HepG2 (cell line): ENCODE measurements around the gene CADM4. TPM values are rescaled to one million over a fixed set of nuclear protein-coding genes. Genes with fewer than 3 reads are reported as not detected.

Experiments used
- CHD2 ChIP-seq: IDR thresholded peaks from 2 replicates; pipeline ENCODE4 v1.6.1; 2011; ENCODE audit warnings: low read depth, low read length, improper control_type of control experiment
- SP1 ChIP-seq, 2 experiments: fragments of 450-650 bp in 1 of 2; sonication (generic) in 1 of 2; formaldehyde crosslinking in 1 of 2; IDR thresholded peaks; 2 replicates each; pipeline versions ENCODE4 v1.4.0 to v1.6.1; 2016 to 2020; ENCODE audit warnings: missing genetic modification reagents in 1 of 2
- ZBTB8A ChIP-seq: sonication (generic); formaldehyde crosslinking; IDR thresholded peaks from 2 replicates; pipeline ENCODE4 v1.4.0; 2020; ENCODE audit warnings: mild to moderate bottlenecking, low read depth, missing genetic modification reagents, borderline replicate concordance
- ZNF766 ChIP-seq: sonication (generic); formaldehyde crosslinking; IDR thresholded peaks from 2 replicates; pipeline ENCODE4 v1.5.0; 2020; ENCODE audit warnings: missing genetic modification reagents, borderline replicate concordance
- polyA plus RNA-seq, 8 experiments: library from polyadenylated mRNA; depleted of rRNA in 3 of 8; stranded (reverse) in 7 of 8; unstranded in 1 of 8; fragments of >200 nt; fragmentation: Illumina TruSeq in 4 of 8; extraction: Trizol in 4 of 8; gene quantifications; 2 replicates each; pipeline versions ENCODE4 v1.2.1 to v1.2.3, GENCODE V29; 2011 to 2016; ENCODE audit warnings: low read depth in 4 of 8, missing spikeins in 1 of 8, mixed read lengths in 1 of 8; ENCODE audit not compliant: insufficient read depth in 1 of 8
- total RNA-seq, 5 experiments: library from RNA; depleted of rRNA; stranded (reverse); fragments of >200 nt; fragmentation: Illumina TruSeq; extraction: Trizol; gene quantifications; 2 replicates each; pipeline ENCODE4 v1.2.3, GENCODE V29; 2016; ENCODE audit warnings: low read depth in 1 of 5
- TF ChIP-seq, protein P1 (sequence below): sonication (generic); formaldehyde crosslinking; IDR thresholded peaks from 2 replicates; pipeline ENCODE4 v1.5.1; 2020; ENCODE audit warnings: missing genetic modification reagents, mild to moderate bottlenecking, borderline replicate concordance
- TF ChIP-seq, protein P2 (sequence below): sonication (generic); formaldehyde crosslinking; IDR thresholded peaks from 2 replicates; pipeline ENCODE4 v1.5.0; 2020; ENCODE audit warnings: mild to moderate bottlenecking, missing genetic modification reagents
- TF ChIP-seq, protein P3 (sequence below): sonication (generic); formaldehyde crosslinking; IDR thresholded peaks from 2 replicates; pipeline ENCODE4 v1.5.1; 2020; ENCODE audit warnings: mild to moderate bottlenecking, missing genetic modification reagents

The CADM4 gene
- total and polyA plus RNA-seq, 2 of the 13 experiments (the other 11 are each of a cell fraction or from before 2014, with no cell fraction given) = 8.5 to 16.0 TPM

DNA sequence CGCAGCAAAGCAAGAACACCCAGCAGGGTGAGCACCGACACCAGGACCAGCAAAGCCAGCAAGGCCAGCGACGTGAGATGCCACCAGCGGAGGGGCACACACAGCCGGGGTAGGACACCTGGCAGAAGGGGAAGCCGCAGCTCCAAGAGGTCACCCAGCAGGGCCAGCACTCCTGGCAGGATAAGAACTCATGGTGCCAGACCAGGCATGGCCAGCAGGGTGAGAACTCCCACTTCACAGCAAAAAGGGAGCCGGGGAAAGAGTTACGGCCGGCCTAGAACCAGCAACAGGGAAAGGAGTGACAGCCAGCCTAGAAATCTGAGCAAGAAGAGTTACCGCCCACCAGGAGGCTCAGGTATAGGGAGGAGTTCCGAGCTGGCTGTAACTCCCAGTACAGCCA is 27.3 kb downstream of the CADM4 start (continued):
- TF ChIP-seq, protein P1, sequence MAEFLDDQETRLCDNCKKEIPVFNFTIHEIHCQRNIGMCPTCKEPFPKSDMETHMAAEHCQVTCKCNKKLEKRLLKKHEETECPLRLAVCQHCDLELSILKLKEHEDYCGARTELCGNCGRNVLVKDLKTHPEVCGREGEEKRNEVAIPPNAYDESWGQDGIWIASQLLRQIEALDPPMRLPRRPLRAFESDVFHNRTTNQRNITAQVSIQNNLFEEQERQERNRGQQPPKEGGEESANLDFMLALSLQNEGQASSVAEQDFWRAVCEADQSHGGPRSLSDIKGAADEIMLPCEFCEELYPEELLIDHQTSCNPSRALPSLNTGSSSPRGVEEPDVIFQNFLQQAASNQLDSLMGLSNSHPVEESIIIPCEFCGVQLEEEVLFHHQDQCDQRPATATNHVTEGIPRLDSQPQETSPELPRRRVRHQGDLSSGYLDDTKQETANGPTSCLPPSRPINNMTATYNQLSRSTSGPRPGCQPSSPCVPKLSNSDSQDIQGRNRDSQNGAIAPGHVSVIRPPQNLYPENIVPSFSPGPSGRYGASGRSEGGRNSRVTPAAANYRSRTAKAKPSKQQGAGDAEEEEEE (CRISPR knock-in tag) = no peak
- TF ChIP-seq, protein P2, sequence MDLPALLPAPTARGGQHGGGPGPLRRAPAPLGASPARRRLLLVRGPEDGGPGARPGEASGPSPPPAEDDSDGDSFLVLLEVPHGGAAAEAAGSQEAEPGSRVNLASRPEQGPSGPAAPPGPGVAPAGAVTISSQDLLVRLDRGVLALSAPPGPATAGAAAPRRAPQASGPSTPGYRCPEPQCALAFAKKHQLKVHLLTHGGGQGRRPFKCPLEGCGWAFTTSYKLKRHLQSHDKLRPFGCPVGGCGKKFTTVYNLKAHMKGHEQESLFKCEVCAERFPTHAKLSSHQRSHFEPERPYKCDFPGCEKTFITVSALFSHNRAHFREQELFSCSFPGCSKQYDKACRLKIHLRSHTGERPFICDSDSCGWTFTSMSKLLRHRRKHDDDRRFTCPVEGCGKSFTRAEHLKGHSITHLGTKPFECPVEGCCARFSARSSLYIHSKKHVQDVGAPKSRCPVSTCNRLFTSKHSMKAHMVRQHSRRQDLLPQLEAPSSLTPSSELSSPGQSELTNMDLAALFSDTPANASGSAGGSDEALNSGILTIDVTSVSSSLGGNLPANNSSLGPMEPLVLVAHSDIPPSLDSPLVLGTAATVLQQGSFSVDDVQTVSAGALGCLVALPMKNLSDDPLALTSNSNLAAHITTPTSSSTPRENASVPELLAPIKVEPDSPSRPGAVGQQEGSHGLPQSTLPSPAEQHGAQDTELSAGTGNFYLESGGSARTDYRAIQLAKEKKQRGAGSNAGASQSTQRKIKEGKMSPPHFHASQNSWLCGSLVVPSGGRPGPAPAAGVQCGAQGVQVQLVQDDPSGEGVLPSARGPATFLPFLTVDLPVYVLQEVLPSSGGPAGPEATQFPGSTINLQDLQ (CRISPR knock-in tag) = no peak
- TF ChIP-seq, protein P3, sequence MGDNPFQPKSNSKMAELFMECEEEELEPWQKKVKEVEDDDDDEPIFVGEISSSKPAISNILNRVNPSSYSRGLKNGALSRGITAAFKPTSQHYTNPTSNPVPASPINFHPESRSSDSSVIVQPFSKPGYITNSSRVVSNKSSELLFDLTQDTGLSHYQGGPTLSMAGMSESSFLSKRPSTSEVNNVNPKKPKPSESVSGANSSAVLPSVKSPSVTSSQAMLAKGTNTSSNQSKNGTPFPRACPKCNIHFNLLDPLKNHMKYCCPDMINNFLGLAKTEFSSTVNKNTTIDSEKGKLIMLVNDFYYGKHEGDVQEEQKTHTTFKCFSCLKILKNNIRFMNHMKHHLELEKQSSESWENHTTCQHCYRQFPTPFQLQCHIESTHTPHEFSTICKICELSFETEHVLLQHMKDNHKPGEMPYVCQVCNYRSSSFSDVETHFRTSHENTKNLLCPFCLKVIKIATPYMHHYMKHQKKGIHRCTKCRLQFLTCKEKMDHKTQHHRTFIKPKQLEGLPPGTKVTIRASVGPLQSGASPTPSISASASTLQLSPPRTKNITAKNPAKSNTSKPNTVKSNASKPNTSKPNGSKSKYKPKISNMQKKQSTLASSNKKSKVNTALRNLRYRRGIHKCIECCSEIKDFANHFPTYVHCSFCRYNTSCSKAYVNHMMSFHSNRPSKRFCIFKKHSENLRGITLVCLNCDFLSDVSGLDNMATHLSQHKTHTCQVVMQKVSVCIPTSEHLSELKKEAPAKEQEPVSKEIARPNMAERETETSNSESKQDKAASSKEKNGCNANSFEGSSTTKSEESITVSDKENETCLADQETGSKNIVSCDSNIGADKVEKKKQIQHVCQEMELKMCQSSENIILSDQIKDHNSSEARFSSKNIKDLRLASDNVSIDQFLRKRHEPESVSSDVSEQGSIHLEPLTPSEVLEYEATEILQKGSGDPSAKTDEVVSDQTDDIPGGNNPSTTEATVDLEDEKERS (CRISPR knock-in tag) = no peak
- no peak for TF ChIP-seq ZBTB8A (CRISPR knock-in tag)
- no peak for TF ChIP-seq SP1 (IDR thresholded peaks at IDR 0.05)
- no peak for TF ChIP-seq SP1 (CRISPR knock-in tag; IDR thresholded peaks at IDR 0.05)
- TF ChIP-seq CHD2 = no peak
- no peak for TF ChIP-seq ZNF766 (CRISPR knock-in tag)
